GM23338 (cell line): Measurements from ENCODE around the gene MAN1A2. TPM values are rescaled to one million over a fixed set of nuclear protein-coding genes. Genes with fewer than 3 reads are reported as not detected.

Source experiments
- ATAC-seq: fragments of 200-7000 bp; cut with Tn5 transposase; 3 replicates; pipeline ENCODE4 v1.9.1; 2020
- DNase-seq: peaks from one replicate; pipeline ENCODE4 v3.0.0-alpha.2; 2015; ENCODE audit warnings: low spot score
- H2AFZ ChIP-seq: fragments of 200-600 bp; sonication (generic); 2 replicates; pipeline ENCODE4 v1.8.0; 2016; ENCODE audit warnings: antibody characterized with exemption, mild to moderate bottlenecking, moderate library complexity
- H3F3A ChIP-seq: fragments of 200-600 bp; sonication (generic); replicated peaks from 2 replicates; pipeline ENCODE4 v1.8.0; 2017; ENCODE audit warnings: antibody characterized with exemption, mixed run types, low read depth
- H3K27ac ChIP-seq: fragments of 200-600 bp; sonication (generic); 2 replicates; pipeline ENCODE4 v1.6.1; 2016; ENCODE audit warnings: low read depth
- H3K27me3 ChIP-seq: fragments of 200-600 bp; sonication (generic); 2 replicates; pipeline ENCODE4 v1.8.0; 2016; ENCODE audit warnings: mild to moderate bottlenecking, mixed run types, moderate library complexity; ENCODE audit not compliant: insufficient read depth
- H3K36me3 ChIP-seq: fragments of 200-600 bp; sonication (generic); 2 replicates; pipeline ENCODE4 v1.8.0; 2016; ENCODE audit warnings: mild to moderate bottlenecking; ENCODE audit not compliant: insufficient read depth
- H3K4me1 ChIP-seq: fragments of 200-600 bp; sonication (generic); 2 replicates; pipeline ENCODE4 v1.8.0; 2016; ENCODE audit warnings: mild to moderate bottlenecking, moderate library complexity; ENCODE audit not compliant: insufficient read depth
- H3K4me2 ChIP-seq: fragments of 200-600 bp; sonication (generic); 2 replicates; pipeline ENCODE4 v1.7.1; 2017; ENCODE audit warnings: mixed run types
- H3K4me3 ChIP-seq: fragments of 200-600 bp; sonication (generic); 2 replicates; pipeline ENCODE4 v1.6.1; 2016; ENCODE audit warnings: mixed run types
- H3K79me2 ChIP-seq: fragments of 200-600 bp; sonication (generic); replicated peaks from 2 replicates; pipeline ENCODE4 v1.8.0; 2017; ENCODE audit warnings: mild to moderate bottlenecking; ENCODE audit not compliant: insufficient read depth
- H3K9me2 ChIP-seq: fragments of 200-600 bp; sonication (generic); 2 replicates; pipeline ENCODE4 v1.8.0; 2017; ENCODE audit not compliant: insufficient read depth
- H4K20me1 ChIP-seq: fragments of 200-600 bp; sonication (generic); replicated peaks from 2 replicates; pipeline ENCODE4 v1.8.0; 2017; ENCODE audit warnings: mild to moderate bottlenecking; ENCODE audit not compliant: insufficient read depth
- H3K27ac Mint-ChIP-seq: 2 replicates; pipeline ENCODE4 v1.8.0; 2020; ENCODE audit warnings: inconsistent platforms, mild to moderate bottlenecking, moderate library complexity, mixed read lengths
- H3K27me3 Mint-ChIP-seq: 3 replicates; pipeline ENCODE4 v1.8.0; 2022; ENCODE audit warnings: low read depth, mild to moderate bottlenecking, moderate library complexity, mixed read lengths, inconsistent platforms; ENCODE audit not compliant: insufficient read depth, poor library complexity
- H3K36me3 Mint-ChIP-seq: 3 replicates; pipeline ENCODE4 v1.8.0; 2021; ENCODE audit warnings: low read depth, mild to moderate bottlenecking, inconsistent platforms, moderate library complexity, mixed read lengths
- H3K4me1 Mint-ChIP-seq: 3 replicates; pipeline ENCODE4 v1.8.0; 2020; ENCODE audit warnings: mild to moderate bottlenecking, inconsistent platforms, mixed read lengths
- H3K4me3 Mint-ChIP-seq: 3 replicates; pipeline ENCODE4 v1.8.0; 2021; ENCODE audit warnings: moderate library complexity, mild to moderate bottlenecking, inconsistent platforms, mixed read lengths
- H3K9me3 Mint-ChIP-seq: 3 replicates; pipeline ENCODE4 v1.8.0; 2020; ENCODE audit warnings: moderate library complexity, mild to moderate bottlenecking, inconsistent platforms, mixed read lengths
- CREB1 ChIP-seq: fragments of 250-450 bp; sonication (Bioruptor Pico); IDR thresholded peaks from 2 replicates; pipeline ENCODE4 v1.5.0; 2020; ENCODE audit warnings: low read depth, mild to moderate bottlenecking, moderate library complexity
- CTCF ChIP-seq, 2 experiments: fragments of 200-600 bp in 1 of 2; sonication (generic) in 1 of 2; conservative IDR thresholded peaks; 2 replicates each; pipeline versions ENCODE4 v1.5.1 to v1.6.1; 2016 to 2017; ENCODE audit warnings: antibody characterized with exemption in 2 of 2, low read depth in 2 of 2, mild to moderate bottlenecking in 2 of 2, moderate library complexity in 1 of 2
- ETS1 ChIP-seq: IDR thresholded peaks from 2 replicates; pipeline ENCODE4 v1.6.1; 2016; ENCODE audit warnings: antibody characterized with exemption
- EZH2 ChIP-seq: fragments of 200-600 bp; sonication (generic); IDR thresholded peaks from one replicate; pipeline ENCODE4 v1.8.0; 2017; ENCODE audit warnings: antibody characterized with exemption, mild to moderate bottlenecking, low read depth; ENCODE audit not compliant: unreplicated experiment
- EZH2phosphoT487 ChIP-seq: fragments of 200-600 bp; sonication (generic); IDR thresholded peaks from one replicate; pipeline ENCODE4 v1.8.1; 2018; ENCODE audit warnings: antibody characterized with exemption; ENCODE audit not compliant: unreplicated experiment
- JUNB ChIP-seq: IDR thresholded peaks from one replicate; pipeline ENCODE4 v1.6.1; 2016; ENCODE audit warnings: antibody characterized with exemption; ENCODE audit not compliant: unreplicated experiment
- REST ChIP-seq: IDR thresholded peaks from one replicate; pipeline ENCODE4 v1.6.1; 2018; ENCODE audit warnings: antibody characterized with exemption; ENCODE audit not compliant: unreplicated experiment
- STAT1 ChIP-seq: IDR thresholded peaks from one replicate; pipeline ENCODE4 v1.6.1; 2016; ENCODE audit warnings: antibody characterized with exemption; ENCODE audit not compliant: unreplicated experiment
- ZNF114 ChIP-seq: fragments of 250-450 bp; sonication (Bioruptor Pico); IDR thresholded peaks from 2 replicates; pipeline ENCODE4 v1.5.0; 2020; ENCODE audit warnings: mild to moderate bottlenecking, moderate library complexity
- ZNF331 ChIP-seq: fragments of 250-450 bp; sonication (Bioruptor Pico); IDR thresholded peaks from 2 replicates; pipeline ENCODE4 v1.5.0; 2020; ENCODE audit warnings: low read depth, mild to moderate bottlenecking, moderate library complexity
- ZNF462 ChIP-seq: fragments of 250-450 bp; sonication (Bioruptor Pico); IDR thresholded peaks from 2 replicates; pipeline ENCODE4 v1.5.0; 2020; ENCODE audit warnings: mild to moderate bottlenecking, moderate library complexity
- polyA plus RNA-seq: library from polyadenylated mRNA; unstranded; fragments of >200 nt; fragmentation: Nextera tagmentation; extraction: Ambion mirVana; gene quantifications from 2 replicates; pipeline ENCODE4 v1.2.1, GENCODE V29; 2016
- total RNA-seq: library from RNA; depleted of rRNA; stranded (reverse); fragments of >200 nt; shearing (Covaris generic); gene quantifications from 2 replicates; pipeline ENCODE4 v1.2.3, GENCODE V29; 2014

Gene MAN1A2
- total and polyA plus RNA-seq, 2 experiments from 2014 or later, result 18.6 to 22.2 TPM

GRCh38 chr1:117567435-117567834 lies 200.2 kb downstream of the MAN1A2 start (continued):
- TF ChIP-seq ETS1, result no peak
- no peak for TF ChIP-seq EZH2
- TF ChIP-seq CREB1 (CRISPR knock-in tag), result no peak
- no peak for TF ChIP-seq CTCF (conservative IDR thresholded peaks at IDR 0.05; ENCODE audit: low read depth in 2 of 2)
- TF ChIP-seq STAT1, result no peak
- TF ChIP-seq JUNB, result no peak

GRCh38 chr1:117567976-117568375 lies 200.7 kb downstream of the MAN1A2 start:
- Histone ChIP-seq H3K27me3 (no peaks in the 10 kb centered on the region), H3K4me2 (no peak overlapping the region), H3K27ac (no peak overlapping the region), H3K4me3 (no peak overlapping the region), H4K20me1 (no peaks in the 10 kb centered on the region), H3K36me3 (no peaks in the 10 kb centered on the region), H3F3A (no peaks in the 10 kb centered on the region), H2AFZ (no peak overlapping the region), H3K79me2 (no peaks in the 10 kb centered on the region), H3K4me1 (no peaks in the 10 kb centered on the region), H3K9me2 (no peaks in the 10 kb centered on the region)
- no peak overlapping the region for H3K4me3 Mint-ChIP-seq
- H3K9me3 Mint-ChIP-seq, result no peaks in the 10 kb centered on the region
- no peak for DNase-seq
- peaks cover 4% of the 10 kb centered on the region for H3K27me3 Mint-ChIP-seq
- no peaks in the 10 kb centered on the region; the same call in 2 of the 3 replicates for H3K4me1 Mint-ChIP-seq
- no peaks in the 10 kb centered on the region for H3K36me3 Mint-ChIP-seq
- no peak for ATAC-seq
- no peak overlapping the region for H3K27ac Mint-ChIP-seq
- TF ChIP-seq STAT1 (no peak), EZH2 (no peak), ETS1 (no peak), EZH2phosphoT487 (no peak), JUNB (no peak), CREB1 (CRISPR knock-in tag) (no peak), ZNF462 (CRISPR knock-in tag) (no peak), ZNF114 (CRISPR knock-in tag) (no peak), REST (no peak), ZNF331 (CRISPR knock-in tag) (no peak)
